GM19328 (cell line): ENCODE data around the gene UNC93B1.

Experiments used
- ATAC-seq: cut with Tn5 transposase; IDR thresholded peaks from one replicate; pipeline ENCODE4 v1.9.1; 2021; ENCODE audit warnings: mild to moderate bottlenecking, moderate library complexity; ENCODE audit not compliant: unreplicated experiment

UNC93B1 gene

DNA sequence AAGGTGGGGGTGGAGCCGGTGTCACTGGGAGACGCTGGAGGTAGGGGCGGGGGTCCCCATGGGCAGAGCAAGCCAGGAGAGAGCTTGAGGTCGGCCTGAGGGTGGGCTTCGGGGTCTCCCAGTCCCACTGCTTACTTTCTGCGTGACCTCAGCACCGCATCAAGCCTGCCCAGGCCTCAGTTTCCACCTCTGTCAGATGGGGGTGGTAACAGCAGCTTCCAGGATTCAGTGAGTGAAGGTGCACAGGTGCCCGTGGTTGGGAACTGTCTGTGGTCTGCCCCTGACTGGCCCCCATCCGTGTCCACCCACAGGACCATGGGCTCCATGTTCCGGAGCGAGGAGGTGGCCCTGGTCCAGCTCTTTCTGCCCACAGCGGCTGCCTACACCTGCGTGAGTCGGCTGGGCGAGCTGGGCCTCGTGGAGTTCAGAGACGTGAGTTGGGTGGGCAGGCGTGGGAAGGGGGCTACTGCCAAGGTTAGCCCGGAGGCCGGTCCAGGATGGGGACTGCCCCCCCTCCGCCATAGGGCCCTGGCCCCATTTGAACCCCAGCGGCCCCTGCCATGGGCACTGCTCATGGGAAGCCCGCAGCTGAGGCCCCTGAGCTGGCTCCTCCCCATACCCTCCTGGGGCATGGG, 37.2 kb upstream of the UNC93B1 start:
- ATAC-seq, result no peak

DNA sequence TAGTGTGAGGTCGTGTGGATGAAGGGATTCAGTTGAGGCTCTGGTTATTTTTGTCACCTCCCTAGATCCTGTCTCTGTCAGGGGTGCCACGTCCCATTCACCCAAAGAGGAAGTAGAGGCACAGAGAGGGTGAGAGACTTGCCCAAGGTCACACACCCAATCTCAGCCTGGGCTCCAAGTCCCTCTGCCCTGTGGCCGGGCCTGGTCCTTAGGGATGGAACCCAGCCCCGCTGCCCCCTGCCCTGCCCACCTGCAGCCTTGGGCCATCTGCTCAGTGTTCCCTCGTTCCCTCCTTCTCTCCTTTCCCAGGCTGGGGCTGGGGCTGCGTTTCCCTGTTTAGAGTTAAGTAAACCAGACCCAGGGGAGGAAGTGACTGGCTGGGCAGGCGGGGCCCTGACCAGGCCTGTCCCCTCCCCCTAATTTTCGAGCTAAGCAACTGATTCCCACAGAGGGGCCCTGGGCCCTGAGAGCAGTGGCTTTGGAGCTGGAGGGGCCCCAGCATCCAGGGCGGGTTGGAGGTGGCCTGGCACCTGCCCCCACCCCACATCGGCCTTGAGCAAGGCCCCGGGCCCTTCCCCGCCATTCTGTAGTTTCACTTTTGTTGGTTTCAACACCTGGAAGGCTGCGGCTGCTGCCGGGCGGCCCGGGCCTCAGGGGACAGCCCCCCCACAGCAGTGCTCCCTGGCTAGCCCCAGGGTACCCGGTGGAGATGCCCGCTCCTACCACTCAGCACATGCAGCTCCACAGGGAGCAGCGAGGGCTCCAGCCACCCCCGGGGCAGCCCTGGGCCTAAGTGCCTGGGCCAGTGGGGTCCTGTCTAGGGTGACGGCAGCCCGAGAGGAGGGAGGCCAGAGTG, 36.4 kb upstream of the UNC93B1 start:
- ATAC-seq, result no peak

DNA sequence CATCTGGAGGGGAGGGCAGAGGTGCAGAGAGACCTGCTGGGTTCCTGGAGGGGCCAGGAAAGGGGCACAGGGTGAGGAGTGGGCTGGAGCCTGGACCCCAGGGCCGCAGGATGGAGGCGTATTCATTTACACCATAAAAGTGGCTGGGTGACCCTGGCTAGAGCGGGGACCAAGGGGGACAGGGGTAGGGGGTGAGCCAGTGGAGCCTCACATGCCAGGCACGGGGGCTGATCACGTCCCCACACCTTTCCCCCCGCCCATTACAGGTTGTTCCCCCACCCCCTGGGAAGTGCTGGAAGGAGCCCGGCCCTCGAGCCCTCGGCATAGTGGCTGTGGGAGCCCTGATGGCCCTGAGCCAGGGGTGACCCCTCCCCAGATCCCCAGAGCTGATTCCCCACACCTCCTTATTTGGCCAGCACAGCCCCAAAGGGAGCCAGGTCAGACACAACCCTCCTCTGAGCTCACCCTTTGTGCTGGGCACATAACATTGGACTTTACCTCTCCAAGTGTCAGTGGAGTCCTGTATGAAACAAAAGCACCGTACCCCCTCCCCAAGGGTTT, 35.7 kb upstream of the UNC93B1 start:
- ATAC-seq, result no peak

DNA sequence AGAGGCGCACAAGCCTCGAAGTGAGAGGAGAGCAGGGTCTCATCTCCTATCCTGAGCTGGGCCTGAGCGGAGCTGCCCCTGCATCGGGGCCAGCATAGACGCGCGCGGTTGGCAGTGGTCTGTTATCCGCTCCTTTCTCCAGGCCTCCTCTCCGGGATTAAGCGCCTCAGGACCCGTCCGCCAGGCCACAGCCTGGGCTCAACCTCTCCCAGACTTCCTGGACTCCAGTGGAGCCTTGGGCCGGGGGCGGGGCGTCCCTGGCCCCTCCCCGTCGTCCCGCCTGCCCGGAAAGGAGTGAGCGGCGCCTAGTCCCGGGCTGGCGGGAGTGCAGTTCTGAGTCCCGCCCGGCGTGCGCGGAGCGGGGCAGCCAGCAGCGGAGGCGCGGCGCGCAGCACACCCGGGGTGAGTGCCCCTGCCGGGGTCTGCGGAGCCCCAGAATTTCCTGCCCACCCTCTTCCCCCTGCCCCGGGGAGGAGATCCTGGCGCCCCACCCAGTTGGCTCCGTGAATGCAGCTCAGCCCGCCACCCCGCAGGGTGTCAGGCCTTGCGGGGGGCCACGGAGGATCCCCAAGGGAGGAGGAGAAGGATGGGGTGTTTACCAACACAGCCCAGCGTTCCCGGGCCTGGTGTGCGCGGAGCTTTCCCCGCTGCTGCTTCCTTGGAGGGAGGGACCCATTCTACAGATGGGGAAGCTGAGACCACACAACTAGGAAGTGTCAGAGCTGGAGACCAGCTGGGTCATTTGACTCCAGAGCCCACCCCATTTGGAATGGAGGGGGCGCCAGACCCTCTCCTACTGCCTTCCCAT, 35.0 kb upstream of the UNC93B1 start, which contains the start of gene TCIRG1:
TSS of gene TCIRG1 (plus strand) at position 308 of the 808 bp plus-strand sequence. CDS start 2,247 bp downstream, outside the sequence.
- no peak for ATAC-seq

DNA sequence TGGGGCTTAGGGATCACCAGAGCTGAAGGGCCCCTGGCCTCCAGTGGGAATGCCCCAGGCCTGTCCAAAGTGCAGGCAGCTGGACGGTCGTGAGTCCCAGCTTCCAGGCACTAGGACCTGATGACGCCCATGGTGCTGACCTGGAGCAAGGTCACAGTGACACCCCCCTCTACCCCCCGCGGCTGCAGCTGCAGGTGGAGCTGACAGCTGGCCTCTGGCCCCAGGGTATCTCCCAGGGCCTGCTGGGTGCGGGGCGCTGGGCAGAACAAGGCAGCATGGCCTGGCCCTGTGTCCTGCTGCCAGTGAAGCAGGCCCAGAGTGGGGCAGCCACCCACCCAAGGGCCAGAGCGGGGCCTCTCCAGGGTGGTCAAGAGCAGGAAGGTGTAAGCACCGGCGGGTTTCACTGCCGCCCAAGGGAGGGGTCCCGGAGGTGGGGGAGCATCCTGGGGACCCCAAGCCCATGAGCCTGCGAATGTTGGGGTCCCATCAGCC, 34.4 kb upstream of the UNC93B1 start:
- no peak for ATAC-seq

DNA sequence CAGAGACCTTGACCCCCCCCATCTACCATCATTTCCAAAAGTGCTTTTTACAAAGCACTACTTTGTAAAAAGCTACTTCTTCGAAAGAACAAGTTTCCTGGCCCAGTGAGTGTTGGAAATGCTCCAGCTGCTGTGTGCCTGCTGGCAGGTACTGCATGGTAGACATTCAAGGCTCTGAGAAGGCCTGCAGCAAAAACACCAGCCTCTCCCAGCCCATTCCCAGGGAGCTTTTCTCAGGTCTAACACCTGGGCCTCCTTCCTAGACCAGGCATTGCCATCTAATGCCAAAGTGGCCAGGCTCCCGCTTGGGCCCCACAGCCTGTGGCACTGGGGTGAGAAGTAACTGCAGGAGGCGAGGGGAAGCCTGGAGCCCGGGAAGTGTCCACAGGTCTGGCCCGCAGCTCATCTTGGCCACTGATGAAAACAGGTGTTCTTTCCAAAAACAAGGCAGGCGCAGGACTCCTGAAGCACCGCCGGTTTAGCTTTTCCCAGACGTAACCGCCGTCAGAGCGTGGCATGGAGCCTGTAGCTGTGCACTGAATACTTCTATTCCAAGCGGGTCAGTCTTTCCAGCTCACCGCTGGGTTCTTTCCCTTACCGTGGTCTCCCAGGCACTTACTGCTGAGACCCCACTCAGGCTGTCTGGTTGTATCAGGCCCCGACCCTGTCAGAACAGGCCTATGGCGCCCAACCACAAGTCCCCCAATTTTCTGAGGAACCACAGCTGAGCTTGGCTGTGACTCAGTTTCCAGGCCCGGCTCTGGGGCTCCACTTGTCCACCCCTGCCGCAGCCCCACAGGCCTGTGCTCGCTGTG, 33.7 kb upstream of the UNC93B1 start:
- no peak for ATAC-seq

DNA sequence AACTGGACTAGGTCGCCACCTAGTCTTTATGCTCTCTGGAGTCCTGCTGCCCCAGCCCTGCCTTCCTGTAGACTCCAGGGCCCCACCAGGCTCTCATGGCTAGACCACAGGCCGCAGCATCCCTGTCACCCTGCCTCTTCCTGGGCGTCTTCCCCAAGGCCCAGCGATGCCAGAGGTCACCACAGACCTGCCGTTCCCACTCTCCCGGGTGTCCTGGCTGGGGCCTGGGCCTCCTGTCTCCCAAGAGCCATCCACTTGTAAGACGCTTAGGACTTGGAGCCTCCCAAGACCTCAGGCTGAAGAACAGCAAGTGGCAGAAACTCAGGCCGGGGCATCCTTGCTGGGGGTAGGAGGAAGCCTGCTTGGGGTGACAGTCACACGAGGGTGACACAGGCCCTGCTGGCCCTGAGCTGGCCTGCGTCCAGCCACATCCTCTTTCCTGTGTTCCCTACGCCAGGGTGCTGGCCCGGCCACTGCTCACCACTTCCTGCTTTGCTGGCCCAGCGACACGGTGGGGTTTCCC, 32.9 kb upstream of the UNC93B1 start:
- no peak for ATAC-seq

DNA sequence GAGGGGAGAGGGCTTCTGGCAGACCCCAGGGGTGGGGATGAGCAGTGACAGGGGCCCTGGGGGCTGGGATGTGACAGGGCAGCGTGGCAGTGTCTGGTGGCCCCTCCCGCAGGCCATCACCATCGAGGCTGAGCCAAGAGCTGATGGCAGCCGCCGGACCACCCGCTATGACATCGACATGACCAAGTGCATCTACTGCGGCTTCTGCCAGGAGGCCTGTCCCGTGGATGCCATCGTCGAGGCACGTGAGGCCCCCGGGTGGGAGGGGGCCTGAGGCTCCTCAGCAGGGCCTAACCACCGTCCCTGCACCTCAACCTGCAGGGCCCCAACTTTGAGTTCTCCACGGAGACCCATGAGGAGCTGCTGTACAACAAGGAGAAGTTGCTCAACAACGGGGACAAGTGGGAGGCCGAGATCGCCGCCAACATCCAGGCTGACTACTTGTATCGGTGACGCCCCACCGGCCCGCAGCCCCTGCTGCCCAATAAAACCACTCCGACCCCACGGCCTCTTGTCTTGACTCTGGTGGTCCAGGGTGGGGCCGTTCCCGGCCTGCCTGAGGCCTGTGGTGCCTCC, 32.3 kb upstream of the UNC93B1 start:
- ATAC-seq, result no peak

DNA sequence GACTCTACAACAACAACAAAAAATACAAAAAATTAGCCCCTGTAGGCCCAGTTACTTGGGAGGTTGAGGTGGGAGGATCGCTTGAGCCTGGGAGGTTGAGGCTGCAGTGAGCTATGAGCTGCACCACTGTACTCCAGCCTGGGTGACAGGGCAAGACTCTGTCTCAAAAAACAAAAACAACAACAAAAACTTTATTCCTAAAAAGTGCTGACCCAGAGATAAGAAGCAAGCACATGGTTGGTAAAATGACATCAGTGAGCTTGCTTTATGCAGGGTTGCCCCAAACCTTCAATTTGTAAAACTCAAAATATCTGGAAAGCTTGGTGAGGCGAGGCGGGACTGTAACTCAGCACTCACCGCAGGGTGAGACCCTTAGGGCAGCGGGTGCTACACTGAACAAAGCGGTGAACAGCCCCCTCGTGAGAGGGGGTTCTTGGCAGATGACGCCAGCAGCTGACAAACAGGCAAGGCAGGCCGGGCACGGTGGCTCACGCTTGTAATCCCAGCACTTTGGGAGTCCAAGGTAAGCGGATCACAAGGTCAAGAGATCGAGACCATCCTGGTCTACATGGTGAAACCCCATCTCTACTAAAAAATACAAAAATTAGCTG, 31.5 kb upstream of the UNC93B1 start:
- ATAC-seq, result no peak

DNA sequence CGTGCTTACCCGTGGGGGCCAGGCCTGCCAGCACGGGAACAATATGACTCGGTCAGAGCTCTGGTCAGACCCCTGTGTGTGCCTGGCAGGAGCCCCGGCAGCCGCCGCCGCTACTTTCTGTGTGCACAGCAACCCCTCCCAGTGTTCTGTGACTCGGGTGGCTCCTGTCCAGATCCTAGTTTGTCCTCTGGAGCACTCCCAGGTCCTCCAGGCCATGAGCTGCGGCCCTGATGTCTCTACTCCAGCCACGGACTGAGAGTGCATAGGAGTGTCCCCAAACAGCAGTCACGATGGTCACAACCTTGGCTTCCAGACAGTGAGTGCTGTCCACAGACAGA, 29.8 kb upstream of the UNC93B1 start:
- no peak for ATAC-seq

DNA sequence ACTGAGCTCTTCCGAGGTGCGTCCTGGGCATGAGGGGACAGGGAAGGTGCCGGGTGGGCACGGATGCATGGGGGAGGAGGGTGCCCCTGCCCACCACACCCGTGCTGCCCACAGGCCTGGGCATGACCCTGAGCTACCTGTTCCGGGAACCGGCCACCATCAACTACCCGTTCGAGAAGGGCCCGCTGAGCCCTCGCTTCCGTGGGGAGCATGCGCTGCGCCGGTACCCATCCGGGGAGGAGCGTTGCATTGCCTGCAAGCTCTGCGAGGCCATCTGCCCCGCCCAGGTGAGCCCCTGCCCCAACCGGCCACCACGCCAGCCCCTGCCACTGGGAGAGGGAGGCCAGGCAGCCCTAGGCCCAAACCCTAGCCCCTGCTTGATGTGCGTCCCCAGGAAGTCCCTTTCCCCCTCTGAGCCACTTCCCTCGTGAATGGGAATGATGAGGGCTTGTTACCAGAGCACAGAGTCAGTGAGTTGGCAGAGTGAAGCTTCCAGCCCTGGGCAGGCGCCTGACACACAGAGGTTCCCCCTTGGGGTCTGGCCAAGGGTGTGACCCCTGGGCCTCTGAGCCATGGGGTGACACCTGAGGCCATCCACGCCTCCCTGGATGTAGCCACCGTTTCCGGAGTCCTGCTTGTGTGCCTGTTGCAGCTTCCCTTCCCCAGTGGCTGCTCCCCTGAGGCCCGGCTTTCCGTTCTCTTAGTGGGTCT, 29.3 kb upstream of the UNC93B1 start:
- ATAC-seq, result no peak

DNA sequence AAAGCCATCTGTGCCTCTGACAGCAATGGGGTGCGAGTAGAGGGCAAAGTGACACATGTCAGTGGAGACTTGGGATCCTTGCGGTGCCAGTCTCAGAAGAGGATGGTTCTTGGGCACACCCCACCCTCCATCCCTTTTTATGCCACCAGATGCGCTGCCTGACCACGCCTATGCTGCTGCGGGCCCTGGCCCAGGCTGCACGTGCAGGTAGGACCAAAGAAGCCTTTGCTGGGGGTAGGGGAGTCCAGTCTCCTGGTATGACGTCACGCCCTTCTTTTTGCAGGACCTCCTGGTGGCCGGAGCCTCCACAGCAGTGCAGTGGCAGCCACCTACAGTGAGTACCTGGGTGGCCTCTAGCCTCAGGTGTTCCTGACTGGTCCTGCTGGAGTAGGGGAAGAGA, 28.1 kb upstream of the UNC93B1 start:
- ATAC-seq, result no peak

DNA sequence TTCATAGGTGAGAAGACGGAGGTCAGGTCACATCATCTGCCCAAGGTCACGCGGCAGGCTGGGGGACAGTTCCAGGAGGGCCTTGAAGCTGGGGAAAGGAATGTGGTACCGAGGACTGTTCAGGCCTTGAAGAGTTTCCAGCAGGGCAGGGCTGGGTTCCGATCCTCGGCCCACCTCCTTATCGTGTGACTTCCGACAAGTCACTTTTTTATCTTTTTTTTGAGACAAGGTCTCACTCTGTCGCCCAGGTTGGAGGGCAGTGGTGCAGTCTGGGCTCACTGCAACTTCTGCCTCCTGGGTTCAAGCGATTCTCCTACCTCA, 27.2 kb upstream of the UNC93B1 start:
- ATAC-seq, result no peak

DNA sequence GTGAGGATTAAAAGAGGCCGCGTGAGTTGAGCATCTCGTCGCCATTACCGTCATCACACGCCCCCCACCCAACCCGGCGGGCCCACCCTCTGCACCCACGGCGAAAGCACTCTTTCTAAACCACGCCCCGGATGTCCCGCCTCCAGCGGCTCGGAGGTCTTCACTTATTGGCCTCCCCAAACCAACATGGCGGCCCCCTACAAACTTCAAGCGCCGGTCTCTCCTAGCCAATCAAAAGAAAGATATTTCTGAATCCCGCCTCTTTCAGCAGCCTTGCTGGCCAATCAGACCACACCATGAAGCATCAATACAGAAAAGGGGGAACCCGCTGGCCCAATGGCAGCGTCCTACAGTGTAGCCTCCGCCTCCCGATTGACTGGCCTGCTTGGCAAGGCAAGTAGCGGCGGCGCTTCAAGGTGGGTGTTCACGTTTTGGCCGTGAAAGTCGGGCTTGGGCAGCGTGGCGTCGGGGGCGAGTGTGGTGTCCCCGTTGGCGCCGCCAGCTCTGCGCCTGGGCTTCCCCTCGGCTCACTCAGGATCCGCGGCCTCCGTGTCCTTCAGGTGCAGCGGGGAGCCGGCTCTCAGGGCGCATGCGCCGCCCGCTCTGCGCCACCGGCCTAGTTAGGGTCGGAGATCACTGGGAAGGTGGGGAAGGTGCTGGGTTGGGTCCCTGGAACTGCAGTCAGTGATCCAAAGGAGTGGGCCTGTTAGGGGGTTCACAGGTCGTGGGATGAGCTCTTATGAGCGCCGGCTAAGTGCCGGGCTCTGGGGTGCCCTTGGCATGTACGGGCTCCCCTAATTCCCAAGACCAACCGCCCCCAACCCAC, 26.6 kb upstream of the UNC93B1 start, which contains the start of gene NDUFS8:
TSS of gene NDUFS8 (plus strand) at position 364 of the 826 bp plus-strand sequence. CDS start 1,471 bp downstream, outside the sequence.
- peak; percentile 94 for ATAC-seq

DNA sequence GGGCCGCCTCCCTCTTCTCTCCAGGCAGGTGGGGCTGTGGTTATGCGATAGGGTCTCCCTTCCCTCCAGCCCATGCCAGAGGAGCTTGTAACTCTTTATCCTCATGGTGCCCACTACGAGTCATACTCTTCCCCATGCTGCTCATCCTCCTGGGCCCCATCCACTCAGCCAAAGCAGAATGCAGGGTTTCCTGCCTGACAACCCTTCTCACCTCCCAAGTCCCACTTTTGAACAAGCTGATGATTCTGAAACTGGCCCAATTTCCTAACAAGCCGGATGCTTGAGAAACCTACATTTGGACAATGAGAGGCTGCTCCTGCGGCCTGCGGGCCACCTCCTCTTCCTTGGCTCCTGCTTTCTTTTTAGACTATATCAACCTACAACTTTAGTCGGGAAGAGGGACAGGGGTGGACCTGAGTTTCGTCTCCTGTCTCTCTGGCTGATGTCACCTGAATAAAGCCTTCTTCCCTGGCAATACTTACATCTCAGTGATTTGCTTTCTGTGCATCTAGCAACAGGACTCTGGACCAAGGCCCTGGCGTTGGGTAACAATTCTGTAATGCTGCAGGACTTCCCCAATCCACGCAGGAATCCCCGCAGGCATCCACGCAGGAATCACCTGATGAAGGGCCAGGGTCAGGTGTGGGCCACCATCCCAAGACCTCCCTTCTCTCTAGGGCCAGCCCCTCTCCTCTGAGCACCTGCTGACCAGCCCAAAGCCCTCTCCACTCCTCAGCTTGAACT, 25.1 kb upstream of the UNC93B1 start:
- no peak for ATAC-seq

DNA sequence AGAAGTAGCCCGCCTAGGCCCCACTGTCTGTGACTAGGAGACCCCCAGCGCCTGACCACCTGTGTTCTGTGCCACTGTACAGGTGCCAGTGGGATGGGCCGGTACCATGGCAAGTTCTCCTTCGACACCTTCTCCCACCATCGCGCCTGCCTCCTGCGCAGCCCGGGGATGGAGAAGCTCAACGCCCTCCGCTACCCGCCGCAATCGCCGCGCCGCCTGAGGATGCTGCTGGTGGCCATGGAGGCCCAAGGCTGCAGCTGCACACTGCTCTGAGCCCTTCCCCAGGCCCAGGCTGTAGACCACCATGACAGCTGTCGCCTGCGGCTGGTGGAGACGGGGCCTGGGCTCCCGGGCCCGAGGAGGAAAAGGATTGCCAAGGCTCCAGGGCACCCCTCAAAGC, 23.8 kb upstream of the UNC93B1 start:
- ATAC-seq, result no peak
